Sigmoid colon (tissue), 4 donors: ENCODE results near the gene ZFPM1.

Experiments
- CTCF ChIP-seq, 4 experiments: fragments of 450-650 bp in 3 of 4; fragments of 200-600 bp in 1 of 4; IDR thresholded peaks; one replicate each; pipeline ENCODE4 v1.5.1; 2016 to 2019; ENCODE audit warnings: antibody characterized with exemption in 4 of 4, mild to moderate bottlenecking in 3 of 4, moderate library complexity in 2 of 4
- EP300 ChIP-seq, 4 donors: sonication (generic); formaldehyde crosslinking; IDR thresholded peaks; one replicate each; pipeline ENCODE4 v1.6.1; 2017; ENCODE audit warnings: antibody characterized with exemption in 4 of 4
- POLR2A ChIP-seq, 2 donors: fragments of 450-650 bp; IDR thresholded peaks; one replicate each; pipeline ENCODE4 v1.6.1; 2016; ENCODE audit warnings: antibody characterized with exemption in 2 of 2, mild to moderate bottlenecking in 2 of 2, moderate library complexity in 2 of 2

GRCh38 chr16:88530051-88530857 is 77.2 kb downstream of the ZFPM1 start:
- TF ChIP-seq EP300 (IDR thresholded peaks at IDR 0.05) (no peak), CTCF (IDR thresholded peaks at IDR 0.05) (no peak), POLR2A (IDR thresholded peaks at IDR 0.05) (no peak)
